ENCODE measurements around the gene STXBP6.

GRCh38 chr14:25062022-25062321 is 12.0 kb upstream of the STXBP6 start:
- TF ChIP-seq CTCF (IDR thresholded peaks at IDR 0.05; ENCODE audit: extremely low read depth in 1 of 2, insufficient read depth in 1 of 2, low read depth in 1 of 2, low read length in 2 of 2) (no peak), POLR2AphosphoS5 (IDR thresholded peaks at IDR 0.05; ENCODE audit: insufficient read depth, low read depth, low read length) (no peak), MAX (IDR thresholded peaks at IDR 0.05; ENCODE audit: insufficient read depth, insufficient read length) (no peak), MYC (IDR thresholded peaks at IDR 0.05; ENCODE audit: low read depth, low read length) (no peak), EZH2 (IDR thresholded peaks at IDR 0.05; ENCODE audit: borderline replicate concordance, low read depth, low read length, severe bottlenecking) (no peak), POLR2A (IDR thresholded peaks at IDR 0.05; ENCODE audit: low read depth, low read length) (no peak), JUN (IDR thresholded peaks at IDR 0.05; ENCODE audit: borderline replicate concordance, insufficient read depth, insufficient read length, low read depth) (no peak), FOS (IDR thresholded peaks at IDR 0.05; ENCODE audit: borderline replicate concordance, insufficient read depth, low read length) (no peak)

All from endothelial cell of umbilical vein (primary cell).